ENCODE results near the gene PARD3. TPM values are rescaled to one million over a fixed set of nuclear protein-coding genes. Genes with fewer than 3 reads are reported as not detected.

Gene PARD3
- total RNA-seq, 3 donors from 2014 or later = 0.35 to 0.53 (median 0.37) TPM

- Mint-ChIP-seq H3K4me3 (no peak overlapping the region), H3K4me1 (ENCODE audit: low read depth) (no peaks in the 10 kb centered on the region), H3K27me3 (ENCODE audit: low read depth) (peaks cover 4% of the 10 kb centered on the region), H3K9me3 (no peaks in the 10 kb centered on the region), H3K36me3 (ENCODE audit: insufficient read depth) (no peaks in the 10 kb centered on the region)
- no peak for ATAC-seq
- DNase-seq = no peak
Measured at GRCh38 chr10:34190580-34190979, 624.5 kb downstream of the PARD3 start.

DNA sequence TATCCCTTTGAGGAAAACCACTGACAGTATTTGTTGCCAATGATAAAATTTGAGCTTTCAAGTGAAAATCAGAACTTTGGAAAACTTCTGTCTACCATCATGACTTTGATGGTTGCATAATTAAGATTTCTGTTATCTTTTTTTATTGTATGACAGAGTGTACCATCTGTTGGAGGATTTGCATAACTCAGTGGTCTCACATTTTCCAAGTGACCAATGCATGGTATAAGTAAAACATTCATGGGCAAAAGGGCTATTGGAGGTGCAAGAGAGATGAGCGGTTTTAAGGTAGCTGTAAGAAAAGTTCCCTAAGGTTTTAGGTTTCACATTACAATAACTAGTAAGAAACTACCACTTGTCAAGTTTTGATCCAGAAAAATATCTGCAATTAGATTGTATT is 625.3 kb downstream of the PARD3 start:
- no peaks in the 10 kb centered on the region for H3K9me3 Mint-ChIP-seq
- ATAC-seq (no peak), DNase-seq (no peak)
- H3K4me1 Mint-ChIP-seq (ENCODE audit: low read depth) = no peaks in the 10 kb centered on the region
- H3K4me3 Mint-ChIP-seq = no peak overlapping the region
- no peaks in the 10 kb centered on the region for H3K36me3 Mint-ChIP-seq (ENCODE audit: insufficient read depth)
- peaks cover 4% of the 10 kb centered on the region for H3K27me3 Mint-ChIP-seq (ENCODE audit: low read depth)

GRCh38 chr10:34188221-34188620 is 626.9 kb downstream of the PARD3 start:
- no peak for DNase-seq
- no peaks in the 10 kb centered on the region for H3K36me3 Mint-ChIP-seq (ENCODE audit: insufficient read depth)
- H3K27me3 Mint-ChIP-seq (ENCODE audit: low read depth) = no peaks in the 10 kb centered on the region
- no peaks in the 10 kb centered on the region for H3K4me1 Mint-ChIP-seq (ENCODE audit: low read depth)
- ATAC-seq = no peak
- no peaks in the 10 kb centered on the region for H3K9me3 Mint-ChIP-seq
- H3K4me3 Mint-ChIP-seq = no peak overlapping the region

DNA sequence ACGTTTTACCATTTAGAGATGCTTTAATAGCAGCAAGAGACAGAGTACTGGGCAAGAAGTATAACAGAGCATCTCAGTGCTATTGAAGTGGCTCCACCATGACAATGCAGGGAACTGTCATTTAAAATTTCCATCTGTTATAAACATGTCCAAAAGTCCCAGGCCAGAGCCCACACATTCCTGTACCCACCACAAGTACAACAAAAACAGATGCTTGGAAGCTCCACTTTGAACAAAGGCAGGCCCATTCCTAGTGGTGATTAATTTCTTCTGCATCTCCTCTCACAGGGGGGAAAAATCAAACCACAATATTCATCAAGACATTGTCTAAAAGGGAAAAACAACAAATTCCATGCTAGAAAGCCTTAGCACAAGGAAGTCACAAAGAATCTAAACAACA is 627.9 kb downstream of the PARD3 start:
- DNase-seq = no peak
- H3K9me3 Mint-ChIP-seq = no peaks in the 10 kb centered on the region
- ATAC-seq = no peak
- H3K4me3 Mint-ChIP-seq = no peak overlapping the region
- no peaks in the 10 kb centered on the region for H3K4me1 Mint-ChIP-seq (ENCODE audit: low read depth)
- H3K27me3 Mint-ChIP-seq (ENCODE audit: low read depth) = no peaks in the 10 kb centered on the region
- H3K36me3 Mint-ChIP-seq (ENCODE audit: insufficient read depth) = no peaks in the 10 kb centered on the region

GRCh38 chr10:34186745-34187144 is 628.4 kb downstream of the PARD3 start:
- no peaks in the 10 kb centered on the region for H3K9me3 Mint-ChIP-seq
- H3K36me3 Mint-ChIP-seq (ENCODE audit: insufficient read depth) = no peaks in the 10 kb centered on the region

GRCh38 chr10:34185998-34186397 is 629.1 kb downstream of the PARD3 start:
- Mint-ChIP-seq H3K36me3 (ENCODE audit: insufficient read depth) (no peaks in the 10 kb centered on the region), H3K4me3 (no peak overlapping the region), H3K9me3 (no peaks in the 10 kb centered on the region), H3K4me1 (ENCODE audit: low read depth) (no peaks in the 10 kb centered on the region), H3K27me3 (ENCODE audit: low read depth) (no peaks in the 10 kb centered on the region)
- ATAC-seq = no peak
- DNase-seq = no peak

More at GRCh38 chr10:34186745-34187144, 628.4 kb downstream of the PARD3 start:
- Mint-ChIP-seq H3K4me1 (ENCODE audit: low read depth) (no peaks in the 10 kb centered on the region), H3K4me3 (no peak overlapping the region), H3K27me3 (ENCODE audit: low read depth) (no peaks in the 10 kb centered on the region)
- DNase-seq (no peak), ATAC-seq (no peak)

- Mint-ChIP-seq H3K27me3 (ENCODE audit: low read depth) (no peaks in the 10 kb centered on the region), H3K4me3 (no peak overlapping the region), H3K4me1 (ENCODE audit: low read depth) (no peaks in the 10 kb centered on the region), H3K9me3 (no peaks in the 10 kb centered on the region), H3K36me3 (ENCODE audit: insufficient read depth) (no peaks in the 10 kb centered on the region)
- no peak for ATAC-seq
- no peak for DNase-seq
Measured at GRCh38 chr10:34184939-34185386, 630.1 kb downstream of the PARD3 start.

DNA sequence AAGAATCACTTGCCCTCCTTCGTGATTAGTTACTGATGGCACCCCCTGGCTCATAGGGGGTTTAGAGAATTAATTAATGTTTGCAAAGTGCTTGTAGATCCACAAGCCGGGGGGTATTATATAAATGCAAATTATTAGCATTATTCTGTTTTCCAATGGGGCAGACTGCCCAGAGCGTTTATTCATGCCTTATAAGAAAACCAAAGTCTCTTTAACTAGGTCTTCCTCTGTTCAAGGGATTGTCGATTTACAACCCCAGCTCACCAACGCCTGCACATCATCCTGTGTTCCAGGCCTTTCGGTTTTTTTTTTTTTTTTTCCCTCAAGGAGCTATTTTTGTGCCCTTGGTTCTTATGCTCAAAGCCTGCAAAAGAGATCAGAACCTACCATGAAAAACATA is 630.7 kb downstream of the PARD3 start:
- Mint-ChIP-seq H3K4me3 (no peak overlapping the region), H3K4me1 (ENCODE audit: low read depth) (no peaks in the 10 kb centered on the region), H3K36me3 (ENCODE audit: insufficient read depth) (no peaks in the 10 kb centered on the region), H3K9me3 (no peaks in the 10 kb centered on the region), H3K27me3 (ENCODE audit: low read depth) (no peaks in the 10 kb centered on the region)
- DNase-seq (no peak), ATAC-seq (no peak)

DNA sequence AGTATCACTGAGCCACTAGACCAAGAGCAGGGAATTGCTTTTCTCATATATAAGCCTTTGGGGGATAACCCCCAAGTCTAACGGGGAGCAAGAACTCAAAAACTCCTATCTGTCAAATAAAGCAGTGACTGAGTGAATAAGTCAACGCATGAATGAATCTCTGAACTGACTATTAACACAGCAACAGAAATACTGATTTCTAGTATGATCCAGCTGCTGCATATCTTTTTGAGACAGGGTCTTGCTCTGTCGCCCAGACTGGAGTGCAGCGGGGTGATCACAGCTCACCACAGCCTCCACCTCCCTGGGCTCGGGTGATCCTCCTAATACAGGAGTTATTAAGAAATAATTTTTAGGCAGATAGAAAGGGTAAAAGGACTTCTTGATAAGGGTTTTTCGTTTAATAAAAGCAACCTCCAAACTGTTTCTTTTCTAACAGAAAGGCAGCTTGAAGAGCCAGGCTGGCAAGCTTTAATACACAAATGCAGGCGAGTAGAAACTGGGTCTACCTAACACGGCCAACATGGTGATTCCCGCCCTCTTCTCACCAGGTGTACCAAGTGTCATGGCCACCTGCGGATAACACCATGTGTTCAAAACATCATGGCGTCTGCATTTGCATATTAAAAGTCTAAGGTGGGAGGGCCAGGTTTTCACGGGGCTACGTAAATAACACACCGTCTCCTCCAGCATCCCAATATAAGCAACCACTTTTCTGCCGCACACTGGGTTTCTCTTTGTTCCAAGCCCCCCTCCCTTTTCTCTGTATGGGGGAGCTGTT is 631.9 kb downstream of the PARD3 start:
- no peaks in the 10 kb centered on the region for H3K4me1 Mint-ChIP-seq (ENCODE audit: low read depth)
- H3K9me3 Mint-ChIP-seq = no peaks in the 10 kb centered on the region
- no peak for DNase-seq
- no peaks in the 10 kb centered on the region for H3K36me3 Mint-ChIP-seq (ENCODE audit: insufficient read depth)
- no peak overlapping the region for H3K4me3 Mint-ChIP-seq
- no peak for ATAC-seq
- H3K27me3 Mint-ChIP-seq (ENCODE audit: low read depth) = no peaks in the 10 kb centered on the region

- no peaks in the 10 kb centered on the region for H3K9me3 Mint-ChIP-seq
- DNase-seq = no peak
- H3K27me3 Mint-ChIP-seq (ENCODE audit: low read depth) = no peaks in the 10 kb centered on the region
- H3K4me1 Mint-ChIP-seq (ENCODE audit: low read depth) = no peaks in the 10 kb centered on the region
- no peaks in the 10 kb centered on the region for H3K36me3 Mint-ChIP-seq (ENCODE audit: insufficient read depth)
- H3K4me3 Mint-ChIP-seq = no peak overlapping the region
- no peak for ATAC-seq
Measured at GRCh38 chr10:34181553-34182300, 633.4 kb downstream of the PARD3 start.

- Mint-ChIP-seq H3K4me3 (no peak overlapping the region), H3K4me1 (ENCODE audit: low read depth) (no peaks in the 10 kb centered on the region), H3K9me3 (no peaks in the 10 kb centered on the region), H3K27me3 (ENCODE audit: low read depth) (no peaks in the 10 kb centered on the region), H3K36me3 (ENCODE audit: insufficient read depth) (no peaks in the 10 kb centered on the region)
- ATAC-seq = no peak
- no peak for DNase-seq
Measured at GRCh38 chr10:34180749-34181148, 634.3 kb downstream of the PARD3 start.

DNA sequence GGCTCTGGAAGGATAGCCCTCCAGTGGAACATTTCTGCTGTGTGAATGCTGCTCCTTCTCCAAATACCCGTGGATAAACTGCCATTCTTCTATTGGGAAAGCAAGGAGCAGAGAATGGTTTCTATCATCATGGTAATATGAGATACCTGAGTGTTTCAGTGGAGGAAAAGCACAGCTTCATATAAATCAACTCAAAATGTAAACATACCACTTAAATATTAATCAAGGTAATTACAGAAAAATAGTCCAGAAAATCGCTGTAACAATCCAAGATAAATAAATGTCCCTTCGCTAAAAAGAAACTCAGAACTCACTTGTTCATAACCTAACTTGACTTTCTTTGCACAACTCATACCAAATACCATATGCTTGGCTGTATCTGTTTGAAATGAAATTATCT is 635.8 kb downstream of the PARD3 start:
- Mint-ChIP-seq H3K36me3 (ENCODE audit: insufficient read depth) (no peaks in the 10 kb centered on the region), H3K4me3 (no peak overlapping the region), H3K9me3 (no peaks in the 10 kb centered on the region), H3K27me3 (ENCODE audit: low read depth) (no peaks in the 10 kb centered on the region), H3K4me1 (ENCODE audit: low read depth) (no peaks in the 10 kb centered on the region)
- no peak for DNase-seq
- ATAC-seq = no peak

GRCh38 chr10:34178756-34179155 is 636.3 kb downstream of the PARD3 start:
- H3K9me3 Mint-ChIP-seq = no peaks in the 10 kb centered on the region
- no peaks in the 10 kb centered on the region for H3K4me1 Mint-ChIP-seq (ENCODE audit: low read depth)
- ATAC-seq (no peak), DNase-seq (no peak)
- H3K4me3 Mint-ChIP-seq = no peak overlapping the region
- no peaks in the 10 kb centered on the region for H3K36me3 Mint-ChIP-seq (ENCODE audit: insufficient read depth)
- H3K27me3 Mint-ChIP-seq (ENCODE audit: low read depth) = no peaks in the 10 kb centered on the region

GRCh38 chr10:34178196-34178595 is 636.9 kb downstream of the PARD3 start:
- ATAC-seq (no peak), DNase-seq (no peak)
- no peaks in the 10 kb centered on the region for H3K9me3 Mint-ChIP-seq
- H3K27me3 Mint-ChIP-seq (ENCODE audit: low read depth) = no peaks in the 10 kb centered on the region
- H3K4me1 Mint-ChIP-seq (ENCODE audit: low read depth) = no peaks in the 10 kb centered on the region
- no peaks in the 10 kb centered on the region for H3K36me3 Mint-ChIP-seq (ENCODE audit: insufficient read depth)
- H3K4me3 Mint-ChIP-seq = no peak overlapping the region

GRCh38 chr10:34177445-34177844 is 637.7 kb downstream of the PARD3 start:
- no peaks in the 10 kb centered on the region for H3K4me1 Mint-ChIP-seq (ENCODE audit: low read depth)
- DNase-seq (no peak), ATAC-seq (no peak)
- H3K4me3 Mint-ChIP-seq = no peak overlapping the region
- H3K9me3 Mint-ChIP-seq = no peaks in the 10 kb centered on the region
- no peaks in the 10 kb centered on the region for H3K36me3 Mint-ChIP-seq (ENCODE audit: insufficient read depth)
- H3K27me3 Mint-ChIP-seq (ENCODE audit: low read depth) = no peaks in the 10 kb centered on the region
